Thyroid gland (tissue), 4 donors: Measurements from ENCODE around the gene DLG2.

Experiments
- CTCF ChIP-seq, 6 experiments: fragments of 200-600 bp in 3 of 6; fragments of 450-650 bp in 3 of 6; sonication (generic) in 3 of 6; IDR thresholded peaks; one replicate each; pipeline ENCODE4 v1.5.1; 2016 to 2019; ENCODE audit warnings: antibody characterized with exemption in 6 of 6, mild to moderate bottlenecking in 2 of 6, inconsistent platforms in 1 of 6, moderate library complexity in 1 of 6
- POLR2A ChIP-seq, 2 donors: fragments of 450-650 bp; IDR thresholded peaks; one replicate each; pipeline ENCODE4 v1.6.1; 2017; ENCODE audit warnings: antibody characterized with exemption in 2 of 2, mild to moderate bottlenecking in 2 of 2, moderate library complexity in 1 of 2

- no peak for TF ChIP-seq CTCF (IDR thresholded peaks at IDR 0.05)
- no peak for TF ChIP-seq POLR2A (IDR thresholded peaks at IDR 0.05)
Observed at GRCh38 chr11:85045716-85046115, 581.4 kb downstream of the DLG2 start.
